ENCODE measurements around the gene VWA2.

VWA2 gene

DNA sequence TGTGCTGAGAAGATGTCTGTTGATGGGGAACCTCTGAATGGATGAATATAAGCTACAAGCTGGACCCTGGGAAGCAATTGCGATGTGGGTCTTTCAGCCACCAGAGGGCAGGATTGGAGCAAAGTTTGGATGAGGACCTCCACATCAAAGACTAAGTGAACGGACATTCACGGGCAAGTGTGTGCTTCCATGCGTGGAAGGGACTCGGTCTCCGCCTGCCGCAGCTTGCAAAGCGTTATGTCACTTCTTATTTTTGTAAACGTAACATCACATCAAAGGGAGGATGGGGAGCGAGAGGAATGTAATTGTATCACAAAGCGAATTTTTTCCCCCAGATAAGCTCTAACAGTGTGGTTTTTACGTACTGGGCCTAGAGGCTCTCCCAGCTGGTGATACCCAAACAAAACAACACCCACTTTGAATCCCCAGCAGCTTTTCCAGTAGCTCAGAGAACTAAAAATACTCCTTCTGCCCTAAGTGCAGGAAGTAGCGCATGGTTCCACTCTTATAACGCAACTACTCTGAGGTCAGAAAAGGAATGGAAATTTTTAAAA lies 65.0 kb downstream of the VWA2 start:
- TF ChIP-seq, protein P1, sequence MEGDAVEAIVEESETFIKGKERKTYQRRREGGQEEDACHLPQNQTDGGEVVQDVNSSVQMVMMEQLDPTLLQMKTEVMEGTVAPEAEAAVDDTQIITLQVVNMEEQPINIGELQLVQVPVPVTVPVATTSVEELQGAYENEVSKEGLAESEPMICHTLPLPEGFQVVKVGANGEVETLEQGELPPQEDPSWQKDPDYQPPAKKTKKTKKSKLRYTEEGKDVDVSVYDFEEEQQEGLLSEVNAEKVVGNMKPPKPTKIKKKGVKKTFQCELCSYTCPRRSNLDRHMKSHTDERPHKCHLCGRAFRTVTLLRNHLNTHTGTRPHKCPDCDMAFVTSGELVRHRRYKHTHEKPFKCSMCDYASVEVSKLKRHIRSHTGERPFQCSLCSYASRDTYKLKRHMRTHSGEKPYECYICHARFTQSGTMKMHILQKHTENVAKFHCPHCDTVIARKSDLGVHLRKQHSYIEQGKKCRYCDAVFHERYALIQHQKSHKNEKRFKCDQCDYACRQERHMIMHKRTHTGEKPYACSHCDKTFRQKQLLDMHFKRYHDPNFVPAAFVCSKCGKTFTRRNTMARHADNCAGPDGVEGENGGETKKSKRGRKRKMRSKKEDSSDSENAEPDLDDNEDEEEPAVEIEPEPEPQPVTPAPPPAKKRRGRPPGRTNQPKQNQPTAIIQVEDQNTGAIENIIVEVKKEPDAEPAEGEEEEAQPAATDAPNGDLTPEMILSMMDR (IDR thresholded peaks at IDR 0.05; ENCODE audit: low read depth, low read length) = peak; percentile 86

DNA sequence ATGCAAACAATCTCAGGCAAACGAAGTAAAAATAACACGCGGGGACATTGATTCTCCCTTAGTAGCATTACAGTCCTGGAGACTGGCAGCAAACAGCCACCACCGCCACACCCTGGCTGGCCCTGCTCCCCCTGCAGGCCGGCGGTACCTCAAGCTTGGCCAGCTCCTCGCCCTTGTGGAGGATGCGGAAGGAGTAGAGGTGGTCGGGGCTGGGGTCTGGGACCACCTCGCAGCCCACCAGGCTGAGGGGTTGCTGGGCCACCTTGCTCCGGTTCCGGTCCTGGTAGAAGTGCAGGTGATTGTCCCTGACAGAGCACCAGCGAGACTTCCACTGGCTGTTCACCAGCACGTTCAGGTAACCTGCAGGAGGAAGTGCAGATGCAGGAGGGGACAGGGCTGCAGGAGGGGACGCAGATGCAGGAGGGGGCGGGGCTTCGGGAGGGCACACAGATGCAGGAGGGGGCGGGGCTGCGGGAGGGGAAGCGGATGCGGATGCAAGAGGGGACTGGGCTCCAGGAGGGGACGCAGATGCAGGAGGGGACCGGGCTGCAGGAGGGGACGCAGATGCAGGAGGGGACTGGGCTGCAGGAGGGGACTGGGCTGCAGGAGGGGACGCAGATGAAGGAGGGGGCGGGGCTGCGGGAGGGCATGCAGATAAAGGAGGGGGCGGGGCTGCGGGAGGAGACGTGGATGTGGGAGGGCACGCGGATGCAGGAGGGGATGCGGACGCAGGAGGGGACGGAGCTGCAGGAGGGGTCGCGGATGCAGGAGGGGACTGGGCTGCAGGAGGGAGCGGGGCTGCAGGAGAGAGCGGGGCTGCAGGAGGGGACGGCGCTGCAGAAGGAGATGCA lies 65.7 kb downstream of the VWA2 start:
- TF ChIP-seq, protein P1 (IDR thresholded peaks at IDR 0.05; ENCODE audit: low read depth, low read length) = peak; percentile 63
- H3K36me3 ChIP-seq = no peaks in the 10 kb centered on the region
- H3K4me3 ChIP-seq (ENCODE audit: low read depth, low read length) = peak overlapping the region; percentile 58

More for the DNA sequence above, 65.0 kb downstream of the VWA2 start:
- no peaks in the 10 kb centered on the region for H3K9me3 ChIP-seq
- no peaks in the 10 kb centered on the region for H3K4me1 ChIP-seq
- no peaks in the 10 kb centered on the region for H3K27me3 ChIP-seq
- peak; percentile 83 for DNase-seq
- no peaks in the 10 kb centered on the region for H3K36me3 ChIP-seq
- peak overlapping the region; percentile 58 for H3K4me3 ChIP-seq (ENCODE audit: low read depth, low read length)

GRCh38 chr10:114305521-114305925 lies 66.5 kb downstream of the VWA2 start:
- Histone ChIP-seq H3K36me3 (no peaks in the 10 kb centered on the region), H3K27me3 (no peaks in the 10 kb centered on the region), H3K4me3 (ENCODE audit: low read depth, low read length) (no peak overlapping the region), H3K9me3 (no peaks in the 10 kb centered on the region), H3K4me1 (no peaks in the 10 kb centered on the region)
- TF ChIP-seq, protein P1 (IDR thresholded peaks at IDR 0.05; ENCODE audit: low read depth, low read length) = no peak
- DNase-seq = no peak

More for the DNA sequence above, 65.7 kb downstream of the VWA2 start:
- Histone ChIP-seq H3K27me3 (no peaks in the 10 kb centered on the region), H3K4me1 (no peaks in the 10 kb centered on the region), H3K9me3 (no peaks in the 10 kb centered on the region)
- DNase-seq = peak; percentile 83

DNA sequence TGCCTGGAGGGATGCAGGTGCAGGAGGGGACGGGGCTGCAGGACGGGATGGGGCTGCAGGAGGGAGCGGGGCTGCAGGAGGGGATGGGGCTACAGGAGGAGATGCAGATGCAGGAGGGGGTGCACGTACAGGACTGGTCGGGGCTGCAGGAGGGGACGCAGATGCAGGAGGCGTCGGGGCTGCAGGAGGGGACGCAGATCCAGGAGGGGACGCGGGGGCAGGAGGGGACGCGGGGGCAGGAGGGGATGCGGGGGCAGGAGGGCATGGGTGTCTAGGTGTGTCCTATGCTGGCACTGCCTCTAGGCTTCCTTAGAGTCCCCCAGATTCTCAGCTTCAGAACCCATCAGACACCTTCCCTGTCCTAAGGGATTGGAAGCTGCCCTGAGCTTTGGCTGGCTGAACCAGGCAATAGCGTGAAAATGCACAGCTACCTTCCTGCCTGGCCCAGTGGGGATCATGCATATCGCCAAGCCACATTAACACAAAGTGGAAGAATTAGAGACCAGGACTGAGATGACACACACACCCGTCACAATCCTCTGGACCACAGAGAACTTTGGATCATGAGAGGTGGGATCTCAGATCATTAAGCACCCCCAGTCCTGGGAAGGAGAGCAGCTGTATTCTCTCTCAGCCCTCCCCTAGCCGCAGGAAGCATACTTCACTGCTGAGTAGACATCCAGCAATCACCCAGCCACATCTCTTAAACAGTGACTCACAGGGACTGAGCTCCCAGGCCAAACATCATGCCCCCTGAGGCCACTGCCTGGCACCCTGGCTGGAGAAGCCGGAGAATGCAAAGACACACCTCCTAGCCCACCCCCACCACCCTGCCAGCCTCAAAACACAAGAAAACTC lies 67.3 kb downstream of the VWA2 start:
- H3K4me3 ChIP-seq (ENCODE audit: low read depth, low read length) = no peak overlapping the region
- no peaks in the 10 kb centered on the region for H3K4me1 ChIP-seq
- no peaks in the 10 kb centered on the region for H3K36me3 ChIP-seq
- TF ChIP-seq, protein P1 (IDR thresholded peaks at IDR 0.05; ENCODE audit: low read depth, low read length) = no peak
- no peaks in the 10 kb centered on the region for H3K27me3 ChIP-seq
- no peak for DNase-seq
- no peaks in the 10 kb centered on the region for H3K9me3 ChIP-seq

- Histone ChIP-seq H3K9me3 (no peaks in the 10 kb centered on the region), H3K4me1 (no peaks in the 10 kb centered on the region), H3K27me3 (no peaks in the 10 kb centered on the region), H3K36me3 (no peaks in the 10 kb centered on the region), H3K4me3 (ENCODE audit: low read depth, low read length) (no peak overlapping the region)
- TF ChIP-seq, protein P1 (IDR thresholded peaks at IDR 0.05; ENCODE audit: low read depth, low read length) = no peak
- DNase-seq = no peak
Observed at GRCh38 chr10:114307731-114308130, 68.7 kb downstream of the VWA2 start.

All from BE2C (cell line).